ENCODE data around the gene CTNNB1.

Gene CTNNB1

GRCh38 chr3:41220906-41221677, 21.8 kb downstream of the CTNNB1 start:
- DNase-seq: no peak

GRCh38 chr3:41222012-41222411, 22.7 kb downstream of the CTNNB1 start:
- DNase-seq: no peak

GRCh38 chr3:41222501-41222900, 23.2 kb downstream of the CTNNB1 start:
- no peak for DNase-seq

- no peak for DNase-seq
Measured at GRCh38 chr3:41223078-41223477, 23.8 kb downstream of the CTNNB1 start.

- no peak for DNase-seq
Measured at GRCh38 chr3:41223691-41224090, 24.4 kb downstream of the CTNNB1 start.

- no peak for DNase-seq
Measured at GRCh38 chr3:41224120-41224806, 25.0 kb downstream of the CTNNB1 start.

- no peak for DNase-seq
Measured at GRCh38 chr3:41234823-41235721, 35.8 kb downstream of the CTNNB1 start.

GRCh38 chr3:41236228-41236627, 36.9 kb downstream of the CTNNB1 start:
- no peak for DNase-seq

- DNase-seq: no peak
Measured at GRCh38 chr3:41237907-41238306, 38.6 kb downstream of the CTNNB1 start.

- DNase-seq: no peak
Measured at GRCh38 chr3:41239587-41239986, 40.3 kb downstream of the CTNNB1 start.

GRCh38 chr3:41241161-41241560, 41.9 kb downstream of the CTNNB1 start:
- DNase-seq: no peak

GRCh38 chr3:41241800-41242571, 42.7 kb downstream of the CTNNB1 start:
- DNase-seq: no peak

- no peak for DNase-seq
Measured at GRCh38 chr3:41243183-41243582, 43.9 kb downstream of the CTNNB1 start.

- DNase-seq: no peak
Measured at GRCh38 chr3:41244620-41245336, 45.5 kb downstream of the CTNNB1 start.

GRCh38 chr3:41247055-41248004, 48.0 kb downstream of the CTNNB1 start:
- no peak for DNase-seq

GRCh38 chr3:41248525-41248924, 49.2 kb downstream of the CTNNB1 start:
- DNase-seq: no peak

GRCh38 chr3:41249318-41249717, 50.0 kb downstream of the CTNNB1 start:
- no peak for DNase-seq

- no peak for DNase-seq
Measured at GRCh38 chr3:41250825-41251224, 51.5 kb downstream of the CTNNB1 start.

GRCh38 chr3:41251593-41251992, 52.3 kb downstream of the CTNNB1 start:
- no peak for DNase-seq

- DNase-seq: no peak
Measured at GRCh38 chr3:41258239-41258800, 59.0 kb downstream of the CTNNB1 start.
